Epithelial cell of prostate (primary cell): Measurements from ENCODE around the gene SLC17A9.
A peak's percentile ranks its signal among the peaks of the same experiment; 100 is the strongest.

Experiments
- DNase-seq: peaks from one replicate; pipeline ENCODE4 v3.0.0-alpha.2; 2011; ENCODE audit warnings: low read depth, low spot score
- H3K27ac ChIP-seq: fragments of 450-650 bp; 2 replicates; pipeline ENCODE4 v1.5.1; 2017; ENCODE audit warnings: mild to moderate bottlenecking

The SLC17A9 gene

DNA sequence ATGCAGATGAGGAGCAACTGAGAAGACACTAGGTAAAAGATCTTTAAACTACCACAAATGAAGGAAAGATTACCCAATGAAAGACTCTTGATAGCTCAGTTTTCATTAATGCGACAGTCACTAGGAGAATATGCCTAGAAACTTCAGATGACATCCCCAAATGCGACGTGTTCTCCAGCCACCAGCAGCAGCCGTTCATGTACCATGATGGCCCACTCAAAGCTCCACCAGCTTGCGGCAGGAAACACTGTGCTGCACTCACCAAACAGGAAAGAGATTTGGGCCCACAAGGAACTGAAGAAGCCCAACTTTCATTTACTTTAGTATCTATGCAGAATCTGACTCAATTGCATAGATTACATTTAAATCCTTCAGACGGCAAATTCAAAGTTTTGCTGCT, 33.7 kb upstream of the SLC17A9 start:
- no peak overlapping the region for H3K27ac ChIP-seq
- DNase-seq: no peak

DNA sequence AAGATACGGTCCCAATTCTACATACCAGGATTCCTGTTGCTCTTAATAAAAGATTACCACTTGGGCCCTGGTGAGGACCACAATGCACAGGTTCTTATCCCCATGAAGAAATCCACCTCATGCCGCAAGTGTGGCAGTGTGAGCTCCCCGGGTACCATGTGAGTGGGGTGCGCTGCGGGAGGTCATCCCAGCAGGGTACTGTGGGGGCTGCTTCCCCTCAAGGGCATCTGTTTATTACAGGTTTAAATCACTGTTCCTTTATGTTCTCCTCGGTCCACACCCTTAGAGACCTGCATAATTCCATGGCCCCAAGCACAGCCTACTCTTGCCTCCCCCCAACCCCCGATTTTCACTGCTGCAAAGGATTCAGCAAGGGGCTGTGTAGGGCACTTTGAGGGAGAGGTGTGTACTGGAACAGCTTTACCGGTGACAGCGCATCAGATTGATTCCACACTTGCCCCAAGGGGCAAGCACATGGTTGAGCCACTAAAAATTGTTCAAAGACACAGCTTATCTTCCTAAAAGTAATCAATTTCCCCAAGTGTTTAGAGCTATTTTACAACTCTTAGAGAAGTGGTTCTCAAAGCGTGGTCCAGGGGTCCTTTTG, 32.4 kb upstream of the SLC17A9 start:
- H3K27ac ChIP-seq: no peak overlapping the region
- no peak for DNase-seq

DNA sequence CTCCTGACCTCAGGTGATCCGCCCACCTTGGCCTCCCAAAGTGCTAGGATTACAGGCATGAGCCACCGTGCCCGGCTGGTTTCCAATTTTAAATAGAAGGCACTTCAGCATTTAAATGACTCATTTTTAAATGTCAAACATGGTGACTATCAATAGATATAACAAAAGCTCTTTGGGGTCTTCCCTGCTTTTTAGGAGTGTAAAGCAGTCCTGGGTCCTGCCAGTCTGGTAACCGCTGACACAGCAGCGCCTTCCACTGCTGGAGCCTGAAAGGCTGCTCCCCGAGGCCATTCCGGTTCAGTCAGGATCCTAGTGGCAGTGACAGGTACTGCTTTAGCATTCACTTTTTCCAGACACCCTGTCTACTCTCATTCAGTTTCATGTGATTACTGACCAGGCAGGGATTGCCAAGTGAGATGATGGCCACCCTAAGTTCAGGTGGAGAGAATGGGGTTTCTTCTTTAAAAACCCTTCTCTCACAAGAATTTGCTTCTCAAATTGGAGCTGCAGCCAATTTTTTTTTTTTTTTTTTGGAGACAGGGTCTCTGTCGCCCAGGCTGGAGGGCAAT, 31.3 kb upstream of the SLC17A9 start:
- no peak for DNase-seq
- peak overlapping the region; percentile 3 for H3K27ac ChIP-seq

DNA sequence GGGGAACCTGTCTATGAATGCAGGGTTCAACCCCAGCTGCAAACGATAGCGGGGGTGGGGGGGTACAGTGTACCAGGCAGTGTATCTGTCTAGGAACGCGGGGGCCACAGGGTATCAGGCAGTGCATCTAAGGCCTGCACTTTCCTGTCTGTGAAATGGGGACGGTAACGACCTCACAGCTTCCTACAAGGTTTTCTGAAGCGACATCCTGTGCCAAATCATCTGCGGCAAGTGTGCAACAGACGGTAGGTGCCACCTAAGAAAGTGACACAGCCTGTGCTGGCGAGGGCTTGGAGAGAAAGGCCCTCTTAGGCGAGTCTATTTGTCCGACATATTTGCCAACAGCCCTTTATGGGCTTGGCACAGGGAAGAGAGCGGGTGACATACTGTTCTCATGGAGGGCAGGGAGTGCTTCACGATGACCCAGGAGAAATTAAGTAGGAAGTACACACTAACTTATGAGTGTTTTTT, 30.0 kb upstream of the SLC17A9 start:
- no peak for DNase-seq

DNA sequence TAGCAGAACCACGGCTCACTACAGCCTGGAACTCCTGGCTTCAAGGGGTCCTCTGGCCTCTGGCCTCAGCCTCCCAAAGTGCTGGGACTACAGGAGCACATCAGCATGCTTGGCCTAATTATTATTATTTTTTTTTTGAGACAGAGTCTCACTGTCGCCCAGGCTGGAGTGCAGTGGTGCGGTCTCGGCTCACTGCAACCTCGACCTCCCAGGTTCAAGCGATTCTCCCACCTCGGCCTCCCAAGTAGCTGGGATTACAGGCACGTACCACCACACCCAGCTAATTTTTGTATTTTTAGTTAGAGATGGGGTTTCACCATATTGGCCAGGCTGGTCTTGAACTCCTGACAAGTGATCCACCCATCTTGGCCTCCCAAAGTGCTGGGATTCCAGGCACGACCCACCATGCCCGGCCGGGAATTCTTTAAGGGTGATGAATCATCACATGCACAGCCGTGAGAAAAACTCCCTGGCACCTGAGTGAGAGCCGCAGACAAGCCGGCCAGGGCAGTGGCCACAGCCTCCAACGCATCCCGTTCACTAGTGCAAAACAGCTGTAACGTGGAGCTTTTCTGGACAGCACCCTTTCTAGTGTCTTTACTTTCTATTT, 29.3 kb upstream of the SLC17A9 start:
- peak; percentile 61 for DNase-seq
- peak overlapping the region; percentile 91 for H3K27ac ChIP-seq

More for the DNA sequence above, 30.0 kb upstream of the SLC17A9 start:
- peak overlapping the region; percentile 91 for H3K27ac ChIP-seq

DNA sequence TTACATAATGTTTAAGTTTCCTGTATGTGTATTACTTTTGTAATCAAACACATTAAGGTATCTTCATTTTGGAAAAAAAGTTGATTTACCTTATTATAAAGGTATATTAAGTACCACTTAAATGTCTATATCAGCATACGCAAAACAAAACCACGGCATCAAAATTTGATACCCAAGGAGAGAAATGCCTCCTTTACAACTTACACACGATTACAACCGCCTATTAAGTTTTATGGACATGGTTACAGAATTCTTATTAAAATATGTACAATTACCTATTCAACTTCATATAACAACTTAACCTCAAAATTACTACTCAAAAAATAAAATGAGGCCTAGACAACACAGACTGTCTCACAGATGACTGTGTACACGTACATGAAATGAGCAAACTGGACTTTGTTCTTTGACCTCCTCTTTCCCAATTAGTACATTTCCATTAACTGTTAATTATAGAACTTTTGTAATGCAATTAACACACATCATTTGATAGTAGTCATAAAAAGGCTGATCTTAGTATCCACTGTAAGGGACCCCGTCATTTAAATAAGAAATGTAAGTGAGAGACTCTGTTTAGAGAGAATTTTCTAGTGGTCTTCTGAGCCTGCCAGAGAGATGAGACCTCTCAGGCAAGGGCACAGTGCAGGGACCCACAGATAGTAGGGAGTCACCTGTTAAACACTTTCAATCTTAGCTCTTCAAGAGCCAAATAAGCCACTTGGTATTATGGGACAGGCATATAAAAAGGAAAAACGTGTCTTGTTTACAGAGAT, 28.7 kb upstream of the SLC17A9 start:
- no peak for DNase-seq
- H3K27ac ChIP-seq: peak overlapping the region; percentile 91

DNA sequence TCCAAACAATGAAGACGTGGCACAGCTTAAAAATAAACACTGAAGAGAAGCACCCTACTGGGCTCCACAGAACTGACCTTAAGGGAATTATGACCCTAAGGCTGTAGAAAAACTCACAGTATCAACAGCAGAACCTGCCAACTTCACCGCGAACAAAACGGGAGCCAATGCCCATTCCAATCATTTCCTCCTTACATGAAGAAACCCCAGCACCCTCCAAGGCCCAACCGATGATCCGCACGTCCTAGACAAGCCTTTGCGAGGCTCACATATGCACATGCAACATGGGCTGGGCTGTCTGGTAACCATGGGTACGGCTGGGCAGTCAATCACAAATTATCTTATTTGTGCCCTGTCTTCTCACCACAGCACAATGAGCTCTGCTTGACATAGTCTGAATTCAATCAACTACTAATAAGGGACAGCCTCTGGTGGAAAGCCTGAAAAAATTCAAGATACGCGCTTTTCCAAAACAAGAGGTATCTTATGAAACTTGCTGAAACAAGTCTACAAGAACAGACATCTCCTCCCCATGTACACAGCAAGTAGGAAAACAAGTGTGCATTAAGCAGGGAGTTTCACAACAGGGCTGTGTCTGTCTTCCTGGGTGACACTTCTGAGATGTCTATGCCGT, 27.9 kb upstream of the SLC17A9 start:
- peak; percentile 56 for DNase-seq
- peak overlapping the region; percentile 91 for H3K27ac ChIP-seq

DNA sequence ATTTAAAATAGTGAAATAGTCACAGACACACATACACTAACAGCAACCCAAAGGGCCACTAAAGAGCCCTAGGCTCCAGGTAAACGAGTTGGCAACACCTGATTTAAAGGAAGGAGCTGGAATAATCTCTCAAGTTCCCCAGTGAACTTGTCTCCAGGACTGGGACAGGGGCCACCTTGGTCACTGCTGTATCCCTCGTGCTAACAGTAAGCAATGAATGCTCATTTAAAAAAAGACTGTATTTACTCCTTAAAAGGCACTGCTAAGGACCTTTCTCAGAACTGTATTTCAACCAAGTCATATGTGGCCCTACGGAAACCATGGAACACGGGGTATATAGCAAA, 27.5 kb upstream of the SLC17A9 start:
- DNase-seq: no peak
- peak overlapping the region; percentile 91 for H3K27ac ChIP-seq

DNA sequence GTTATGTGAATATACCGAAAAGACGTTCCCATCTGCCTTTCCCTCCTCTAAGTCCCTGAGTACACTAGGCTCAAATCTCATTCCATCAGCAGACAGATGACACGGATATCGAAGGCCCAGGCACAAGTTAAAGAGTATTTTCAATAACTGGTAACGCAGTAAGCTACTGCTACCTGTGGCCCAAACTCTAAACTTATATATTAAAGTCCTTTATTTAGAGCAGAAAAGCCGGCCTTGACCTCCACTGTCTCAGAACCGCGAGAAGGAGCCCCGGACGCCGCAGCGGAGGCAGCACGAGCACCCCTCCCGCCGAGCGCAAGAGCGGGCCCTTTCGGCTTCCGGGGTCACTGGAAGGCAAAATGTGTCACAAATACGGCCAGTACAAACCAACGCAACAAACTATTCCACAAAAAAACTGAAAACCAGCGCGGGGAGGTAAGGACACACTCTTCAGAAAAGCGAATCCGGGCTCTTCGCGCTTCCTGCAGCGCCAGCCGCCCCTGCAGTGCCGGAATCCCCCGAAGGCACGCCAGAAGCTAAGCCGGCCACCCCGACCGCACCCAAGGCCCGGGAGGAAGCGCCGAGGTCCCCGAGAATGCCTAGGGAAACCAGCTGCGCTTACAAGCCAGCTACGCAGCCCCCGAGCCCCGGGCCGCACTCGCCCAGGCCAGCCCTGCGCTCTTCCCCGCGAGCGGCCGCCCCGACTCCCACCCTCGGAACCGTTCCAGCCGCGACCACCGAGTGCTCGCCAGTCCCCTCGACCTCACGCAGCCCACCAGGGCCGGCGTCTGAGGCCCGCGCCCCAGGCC, 26.9 kb upstream of the SLC17A9 start:
- no peak for DNase-seq
- peak overlapping the region; percentile 91 for H3K27ac ChIP-seq

DNA sequence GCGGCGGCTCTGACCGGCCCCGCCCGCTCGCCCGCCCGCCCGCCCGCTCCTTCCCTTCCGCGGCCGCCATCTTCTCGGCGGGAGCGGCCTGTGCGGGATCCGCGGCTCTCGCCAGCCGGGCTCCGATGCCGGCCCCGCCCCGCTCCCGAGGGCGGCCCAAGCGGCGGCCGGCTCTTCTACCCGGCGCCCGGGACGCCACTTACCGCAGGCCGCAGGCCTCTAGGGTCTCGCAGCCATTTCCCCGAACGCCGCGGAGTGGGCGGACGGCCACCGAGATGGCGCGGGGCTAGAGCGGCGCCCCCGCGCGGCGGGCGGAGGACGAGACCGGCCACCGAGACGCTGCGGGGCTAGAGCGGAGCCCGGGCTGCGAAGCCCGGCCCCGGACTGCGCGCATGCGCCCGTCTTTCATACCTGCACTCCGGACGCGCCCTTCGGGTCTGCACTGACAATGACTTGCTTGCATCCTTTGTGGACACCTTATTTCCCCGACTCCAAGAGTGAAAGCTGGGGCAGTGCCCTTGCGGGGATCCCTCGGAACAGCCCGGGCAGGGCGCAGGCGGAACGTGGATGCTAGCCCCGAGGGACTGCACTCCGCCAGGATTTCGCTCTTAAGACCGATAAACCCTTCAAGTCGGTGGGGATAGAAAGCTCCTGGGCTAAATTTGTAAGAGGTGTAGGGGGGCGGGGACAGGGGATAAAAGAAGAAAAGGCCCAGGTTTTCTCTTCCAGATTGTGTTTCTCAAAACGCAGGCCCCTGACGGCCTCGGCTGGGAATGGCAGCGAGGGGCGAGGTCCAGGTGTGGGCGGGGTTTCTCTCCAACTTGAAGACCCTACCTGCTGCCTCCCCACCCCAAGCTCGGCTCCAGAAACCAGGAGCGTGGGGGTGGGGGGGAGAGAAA, 26.0 kb upstream of the SLC17A9 start, which contains the start of gene DIDO1:
DIDO1 (minus strand) TSS at position 277 of the 899 bp plus-strand sequence.
- H3K27ac ChIP-seq: peak within 1 kb of the TSS; percentile 91
- peak; percentile 34 for DNase-seq

DNA sequence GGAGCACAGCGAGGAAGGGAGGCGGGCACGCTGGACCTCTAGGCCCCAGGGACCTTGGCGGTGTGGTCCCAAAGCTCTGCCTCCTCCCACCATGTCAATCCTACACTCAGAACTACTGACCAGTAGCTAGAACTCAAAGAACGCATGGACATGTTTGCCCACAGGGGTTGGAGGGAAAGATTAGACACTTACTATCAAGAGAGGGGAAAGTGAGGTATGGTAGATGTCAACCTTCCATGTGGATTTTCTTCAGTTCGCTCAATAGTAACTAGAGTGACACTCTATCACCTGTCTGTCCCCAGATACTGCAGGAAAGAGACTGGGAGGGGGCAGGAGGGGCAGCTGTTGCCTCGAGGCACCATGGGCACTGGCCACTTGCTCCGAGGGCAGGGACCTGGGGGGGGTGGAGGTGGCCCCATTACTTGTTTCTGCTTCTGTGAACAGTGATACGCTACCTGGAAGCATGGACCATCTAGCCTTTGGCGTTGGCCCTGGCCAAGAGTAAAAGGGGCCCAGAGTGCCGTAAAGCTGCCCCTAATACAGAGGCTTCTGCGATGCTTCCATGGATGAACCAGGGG, 25.3 kb upstream of the SLC17A9 start:
- H3K27ac ChIP-seq: peak overlapping the region; percentile 91
- DNase-seq: no peak

DNA sequence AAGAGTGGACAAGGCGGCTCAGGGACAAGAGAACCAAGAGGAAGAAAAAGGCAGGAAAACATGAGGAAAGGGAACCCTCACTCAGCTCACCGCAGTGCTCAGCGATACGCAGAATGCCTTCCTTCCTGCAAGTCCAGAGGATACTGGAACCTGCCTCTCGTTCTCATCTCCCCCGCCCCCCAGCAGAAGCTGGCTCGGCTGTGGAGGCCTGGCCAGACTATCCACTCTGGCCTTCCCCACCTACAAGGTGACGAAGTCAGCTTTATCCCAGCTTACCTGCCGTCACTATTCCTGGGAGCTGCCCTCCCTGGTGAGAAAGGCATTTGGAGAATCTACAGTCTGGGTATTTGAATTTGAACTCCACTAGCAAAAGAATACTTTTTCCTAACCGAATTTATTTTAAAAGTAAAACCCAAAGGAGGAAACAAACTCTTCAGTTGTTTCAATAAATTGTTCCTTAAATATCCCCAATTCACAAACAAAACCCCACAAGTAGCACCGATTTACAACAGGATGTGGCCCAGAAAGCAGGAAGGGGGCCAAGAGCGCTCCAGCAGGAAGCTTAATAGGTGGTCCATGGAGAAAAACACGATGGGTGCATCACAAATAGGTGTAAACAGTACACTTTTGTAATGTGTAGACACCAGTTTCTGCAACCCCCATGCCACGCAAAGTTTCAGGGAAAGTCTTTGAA, 24.1 kb upstream of the SLC17A9 start:
- H3K27ac ChIP-seq: peak overlapping the region; percentile 79
- no peak for DNase-seq

DNA sequence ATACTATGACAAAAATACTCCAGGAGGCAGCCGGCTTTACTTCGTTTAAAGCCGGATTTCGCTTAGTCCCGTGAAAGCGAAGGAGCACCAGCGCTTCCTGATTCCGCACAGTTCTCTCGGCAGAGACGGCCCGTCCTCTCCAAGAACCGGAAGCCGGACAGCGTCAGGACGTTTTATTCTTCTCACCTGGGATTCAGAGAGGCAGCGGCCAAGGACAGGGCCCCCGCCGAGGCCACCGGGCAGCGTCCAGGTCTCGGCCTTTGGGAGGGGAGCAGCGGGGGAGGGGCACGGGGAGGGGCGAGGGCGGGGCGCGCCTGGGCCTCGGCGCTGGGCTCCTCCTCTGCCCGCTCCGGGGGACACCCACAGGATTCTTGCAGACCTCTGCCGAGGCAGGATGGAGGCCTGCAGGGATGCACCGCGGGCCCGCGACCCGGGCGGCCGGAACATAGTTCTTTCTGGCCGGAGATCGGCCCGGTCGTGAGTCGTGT, 23.4 kb upstream of the SLC17A9 start:
- DNase-seq: no peak
- peak overlapping the region; percentile 79 for H3K27ac ChIP-seq

DNA sequence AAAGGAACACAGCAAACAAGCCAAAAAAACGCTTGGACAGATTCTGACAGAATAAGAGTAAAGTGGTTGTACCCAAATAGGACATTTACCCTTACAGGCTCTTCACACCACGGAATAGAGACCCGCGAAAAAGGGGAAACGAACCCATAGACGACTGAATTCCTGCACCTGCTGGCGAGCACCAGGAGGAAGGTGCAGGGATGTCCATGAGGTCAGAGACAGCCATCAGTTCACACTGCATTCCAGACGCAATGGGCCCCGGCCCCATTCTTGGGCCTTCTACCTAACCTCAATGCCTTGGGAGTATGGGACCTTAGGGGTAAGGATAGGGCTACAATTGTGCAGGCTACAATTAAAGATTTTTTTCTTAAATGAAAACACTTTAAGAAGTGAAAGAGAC, 21.0 kb upstream of the SLC17A9 start:
- DNase-seq: no peak
- H3K27ac ChIP-seq: no peak overlapping the region

DNA sequence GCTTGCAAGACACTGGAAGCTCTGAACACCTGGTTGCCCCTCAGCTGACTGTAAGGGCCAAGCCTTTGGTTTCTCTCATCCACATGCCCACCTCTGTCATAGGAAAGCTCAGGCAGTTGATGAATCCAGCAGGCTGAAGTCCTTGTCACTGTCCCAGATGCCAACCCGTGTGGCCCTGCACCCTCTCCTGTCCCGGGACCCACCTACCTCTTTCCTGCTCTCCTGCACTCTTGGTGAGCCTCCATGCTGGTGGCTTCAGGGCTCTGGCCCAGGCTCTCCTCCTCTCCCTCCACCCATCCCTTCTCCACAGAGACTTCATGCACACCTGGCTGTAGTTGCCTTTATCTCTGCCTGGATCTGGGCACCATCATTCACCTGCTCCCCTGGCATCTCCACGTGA, 18.5 kb upstream of the SLC17A9 start:
- no peak overlapping the region for H3K27ac ChIP-seq
- DNase-seq: no peak

DNA sequence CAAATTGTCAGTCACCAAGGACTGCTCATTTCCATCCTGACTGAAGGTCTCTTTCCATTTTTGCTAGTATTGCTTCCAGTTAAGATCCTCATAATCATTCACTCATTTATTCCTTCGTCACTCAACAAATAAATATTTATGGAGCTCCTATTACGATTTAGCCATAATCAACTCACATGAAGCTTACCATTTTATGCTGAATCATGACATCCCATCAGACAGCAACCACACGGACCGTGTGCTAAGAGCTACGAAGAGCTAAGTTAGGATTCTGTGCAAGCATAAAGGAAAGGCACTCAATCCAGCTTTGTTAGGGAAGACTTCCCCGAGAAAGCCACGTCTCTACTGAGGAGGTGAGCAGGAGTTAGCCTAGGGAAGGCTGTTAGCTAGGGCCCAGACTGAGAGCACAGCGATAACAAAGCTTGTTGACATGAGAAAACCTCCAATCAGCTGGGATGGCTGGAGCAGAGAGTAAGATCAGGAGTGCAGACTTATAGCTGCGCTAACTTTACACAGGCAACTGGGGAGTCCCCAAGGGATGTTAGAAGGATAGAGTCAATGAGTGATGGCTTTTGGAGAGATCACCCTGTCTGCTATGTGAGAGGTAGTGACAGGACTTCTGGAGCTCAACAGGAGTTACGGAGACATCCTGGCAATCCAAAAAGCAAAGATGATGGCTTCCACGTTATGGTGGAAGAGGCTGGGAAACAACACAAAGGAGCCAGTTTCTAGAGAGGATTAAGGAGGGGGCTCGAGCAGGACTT, 17.1 kb upstream of the SLC17A9 start:
- H3K27ac ChIP-seq: no peak overlapping the region
- DNase-seq: no peak

DNA sequence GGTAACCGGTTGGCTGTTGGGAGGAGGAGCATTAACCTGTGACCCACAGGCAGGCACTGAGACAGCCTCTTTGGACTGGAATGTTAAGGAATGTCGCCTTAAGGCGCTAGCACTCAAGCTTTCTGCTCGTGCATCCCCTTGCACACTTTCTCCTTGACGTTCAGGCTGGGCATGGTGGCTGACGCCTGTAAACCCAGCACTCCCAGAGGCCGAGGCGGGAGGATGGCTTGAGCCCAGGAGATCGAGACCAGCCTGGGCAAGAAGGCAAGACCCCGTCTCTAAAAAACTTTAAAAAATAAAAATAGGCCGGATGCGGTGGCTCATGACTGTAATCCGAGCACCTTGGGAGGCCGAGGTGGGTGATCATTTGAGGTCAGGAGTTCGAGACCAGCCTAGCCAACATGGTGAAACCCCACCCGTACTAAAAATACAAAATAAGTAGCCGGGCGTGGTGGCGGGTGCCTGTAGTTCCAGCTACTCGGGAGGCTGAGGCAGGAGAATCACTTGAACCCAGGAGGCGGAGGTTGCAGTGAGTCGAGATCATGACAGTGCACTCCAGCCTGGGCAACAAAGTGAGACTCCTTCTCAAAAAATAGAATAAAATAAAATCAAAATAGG, 16.4 kb upstream of the SLC17A9 start:
- no peak for DNase-seq
- peak overlapping the region; percentile 88 for H3K27ac ChIP-seq
